Astrocyte (in vitro differentiated cells and primary cell): ENCODE data around the gene AAR2.

Experiments
- EZH2 ChIP-seq: IDR thresholded peaks from 2 replicates; pipeline ENCODE4 v1.6.1; 2012; ENCODE audit warnings: mild to moderate bottlenecking, low read length, inconsistent platforms; ENCODE audit not compliant: insufficient read depth
- TF ChIP-seq, protein P1 (sequence below): IDR thresholded peaks from 2 replicates; pipeline ENCODE4 v1.5.1; 2011; ENCODE audit warnings: low read depth, mild to moderate bottlenecking, inconsistent platforms, low read length, moderate library complexity; ENCODE audit not compliant: insufficient read depth

DNA sequence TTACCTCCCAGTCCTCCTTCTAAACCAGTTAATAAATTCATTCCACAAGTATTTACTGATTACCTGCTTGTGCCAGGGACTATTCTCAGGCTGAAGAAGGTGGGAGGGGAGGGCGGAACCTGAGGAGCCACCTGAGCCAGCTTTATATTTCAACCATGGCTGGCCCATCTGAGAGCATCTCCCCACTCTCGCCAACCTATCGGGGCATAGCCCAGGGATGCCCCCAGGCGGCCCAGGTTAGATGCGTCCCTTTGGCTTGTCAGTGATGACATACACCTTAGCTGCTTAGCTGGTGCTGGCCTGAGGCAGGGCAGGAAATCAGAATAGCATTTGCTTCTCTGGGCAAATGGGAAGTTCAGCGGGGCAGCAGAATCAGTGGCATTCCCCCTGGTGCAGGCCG lies 4.9 kb upstream of the AAR2 start:
- TF ChIP-seq, protein P1, sequence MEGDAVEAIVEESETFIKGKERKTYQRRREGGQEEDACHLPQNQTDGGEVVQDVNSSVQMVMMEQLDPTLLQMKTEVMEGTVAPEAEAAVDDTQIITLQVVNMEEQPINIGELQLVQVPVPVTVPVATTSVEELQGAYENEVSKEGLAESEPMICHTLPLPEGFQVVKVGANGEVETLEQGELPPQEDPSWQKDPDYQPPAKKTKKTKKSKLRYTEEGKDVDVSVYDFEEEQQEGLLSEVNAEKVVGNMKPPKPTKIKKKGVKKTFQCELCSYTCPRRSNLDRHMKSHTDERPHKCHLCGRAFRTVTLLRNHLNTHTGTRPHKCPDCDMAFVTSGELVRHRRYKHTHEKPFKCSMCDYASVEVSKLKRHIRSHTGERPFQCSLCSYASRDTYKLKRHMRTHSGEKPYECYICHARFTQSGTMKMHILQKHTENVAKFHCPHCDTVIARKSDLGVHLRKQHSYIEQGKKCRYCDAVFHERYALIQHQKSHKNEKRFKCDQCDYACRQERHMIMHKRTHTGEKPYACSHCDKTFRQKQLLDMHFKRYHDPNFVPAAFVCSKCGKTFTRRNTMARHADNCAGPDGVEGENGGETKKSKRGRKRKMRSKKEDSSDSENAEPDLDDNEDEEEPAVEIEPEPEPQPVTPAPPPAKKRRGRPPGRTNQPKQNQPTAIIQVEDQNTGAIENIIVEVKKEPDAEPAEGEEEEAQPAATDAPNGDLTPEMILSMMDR: no peak
- TF ChIP-seq EZH2: no peak
